Gastrocnemius medialis (tissue), 4 donors: Measurements from ENCODE around the gene TYRO3.

ENCODE experiments used
- CTCF ChIP-seq, 5 experiments: fragments of 450-650 bp in 3 of 5; fragments of 200-600 bp in 2 of 5; sonication (generic) in 2 of 5; IDR thresholded peaks in 4 of 5; conservative IDR thresholded peaks in 1 of 5; 1 replicate in 4 of 5; 2 replicates in 1 of 5; pipeline ENCODE4 v1.5.1; 2016 to 2019; ENCODE audit warnings: antibody characterized with exemption in 5 of 5, mild to moderate bottlenecking in 3 of 5, moderate library complexity in 3 of 5
- POLR2A ChIP-seq, 2 donors: fragments of 450-650 bp; IDR thresholded peaks; one replicate each; pipeline ENCODE4 v1.6.1; 2017; ENCODE audit warnings: antibody characterized with exemption in 2 of 2, mild to moderate bottlenecking in 2 of 2, moderate library complexity in 2 of 2

GRCh38 chr15:41535544-41535943, 23.5 kb upstream of the TYRO3 start:
- no peak for TF ChIP-seq POLR2A (IDR thresholded peaks at IDR 0.05)
- TF ChIP-seq CTCF (IDR thresholded peaks at IDR 0.05 in 4 of 5, conservative IDR thresholded peaks at IDR 0.05 in 1 of 5), result no peak
